ENCODE data around the gene NME1.

- TF ChIP-seq CTCF (optimal IDR thresholded peaks at IDR 0.05 in 1 of 3, IDR thresholded peaks at IDR 0.05 in 1 of 3, conservative IDR thresholded peaks at IDR 0.05 in 1 of 3; ENCODE audit: extremely low read depth in 1 of 3, insufficient read depth in 2 of 3, low read length in 3 of 3) (no peak), EZH2 (IDR thresholded peaks at IDR 0.05; ENCODE audit: low read length) (no peak)
Measured at GRCh38 chr17:51169340-51169739, 16.0 kb downstream of the NME1 start.

Measured in keratinocyte (primary cell).